Right renal cortex interstitium (tissue), 3 donors: ENCODE measurements around the gene RNU1-1. TPM values are rescaled to one million over a fixed set of nuclear protein-coding genes. Genes with fewer than 3 reads are reported as not detected.
"Not testable (repeated sequence)": the region's sequence is repeated elsewhere in the genome, so short reads cannot be mapped to it uniquely, and the experiment has no call there.

Source experiments
- DNase-seq, 3 donors: peaks; one replicate each; pipeline ENCODE4 v3.0.0-alpha.2; 2013; ENCODE audit warnings: low read depth in 3 of 3, low spot score in 2 of 3
- polyA plus RNA-seq, 3 donors: library from polyadenylated mRNA; unstranded; fragments of 120-200 nt; gene quantifications; one replicate each; pipeline ENCODE4 v1.2.1, GENCODE V29; 2013; ENCODE audit not compliant: insufficient read length in 3 of 3

Gene RNU1-1
- polyA plus RNA-seq, 3 donors, result not detected

DNA sequence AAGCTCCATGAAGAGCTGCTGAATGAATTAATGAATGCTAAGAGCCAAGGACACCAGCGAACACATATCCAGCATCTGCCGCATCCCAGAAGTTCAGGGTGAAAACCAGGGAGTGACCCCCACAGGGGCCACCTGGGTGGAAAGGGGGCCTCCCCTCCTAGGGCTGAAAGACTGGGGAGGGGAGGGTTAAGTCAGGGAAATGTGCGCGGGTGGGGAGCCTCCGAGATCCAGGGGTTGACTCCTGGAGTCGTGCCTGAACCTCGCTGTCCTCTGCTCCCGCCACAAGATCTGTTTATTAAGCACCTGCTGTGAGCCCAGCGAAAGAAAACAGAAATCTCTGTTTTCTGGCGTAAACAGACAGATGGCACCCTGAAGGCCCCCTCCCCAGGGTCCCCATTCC, 16.0 kb downstream of the RNU1-1 start:
- not testable (repeated sequence) for DNase-seq

DNA sequence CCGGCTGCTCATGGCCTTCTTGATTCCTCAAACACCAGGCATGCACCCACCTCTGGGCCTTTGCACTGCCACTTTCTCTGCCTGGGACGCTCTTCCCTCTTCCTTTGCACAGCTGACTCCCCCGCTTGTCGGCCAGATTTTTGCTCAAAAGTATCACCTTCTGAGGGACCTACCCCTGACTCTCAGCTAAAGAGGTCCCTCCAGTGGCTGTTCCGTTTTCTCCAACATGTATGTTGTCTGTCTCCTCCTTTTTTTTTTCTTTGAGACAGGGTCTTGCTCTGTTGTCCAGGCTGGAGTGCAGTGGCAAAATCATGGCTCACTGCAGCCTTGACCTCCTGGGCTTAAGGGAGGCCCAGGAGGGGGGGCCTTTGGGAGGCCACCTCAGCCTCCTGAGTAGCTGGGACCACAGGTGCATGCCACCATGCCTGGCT, 16.6 kb downstream of the RNU1-1 start:
- DNase-seq, result not testable (repeated sequence)

DNA sequence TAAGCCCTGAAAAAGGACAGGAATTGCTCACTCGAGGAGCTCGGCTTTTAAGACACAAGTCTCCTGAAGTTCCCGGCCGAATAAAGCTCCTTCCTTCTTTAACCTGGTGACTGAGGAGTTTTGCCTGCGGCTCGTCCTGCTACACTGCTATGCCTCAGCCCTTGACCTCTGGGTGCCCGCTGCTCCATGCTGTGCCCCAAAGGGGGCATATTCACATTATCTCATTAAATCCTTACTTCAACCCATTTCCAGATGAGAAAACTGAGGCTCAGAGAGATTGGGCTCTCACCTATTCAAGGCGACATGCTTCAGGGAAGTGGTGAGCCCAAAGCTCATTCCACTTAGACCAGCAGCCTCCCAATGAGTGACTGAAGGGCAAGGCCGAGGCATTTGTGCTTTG, 20.4 kb downstream of the RNU1-1 start:
- DNase-seq, result not testable (repeated sequence)

DNA sequence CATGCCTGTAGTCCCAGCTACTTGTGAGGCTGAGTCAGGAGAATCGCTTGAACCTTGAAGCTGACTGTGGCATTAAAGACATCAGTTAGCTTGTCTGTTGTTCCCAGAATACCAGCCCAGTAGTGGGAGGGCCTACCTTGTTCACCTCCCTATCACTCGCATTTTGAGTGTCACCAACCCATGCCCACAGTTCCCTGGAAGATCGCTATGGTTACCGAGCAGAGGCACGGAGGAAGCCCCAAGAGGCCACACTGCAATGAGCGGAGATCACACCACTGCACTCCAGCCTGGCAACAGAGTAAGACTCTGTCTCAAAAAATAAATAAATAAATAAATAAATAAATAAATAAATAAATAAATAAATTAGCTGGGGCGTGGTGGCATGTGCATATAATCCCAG, 21.1 kb downstream of the RNU1-1 start:
- DNase-seq, result not testable (repeated sequence)

DNA sequence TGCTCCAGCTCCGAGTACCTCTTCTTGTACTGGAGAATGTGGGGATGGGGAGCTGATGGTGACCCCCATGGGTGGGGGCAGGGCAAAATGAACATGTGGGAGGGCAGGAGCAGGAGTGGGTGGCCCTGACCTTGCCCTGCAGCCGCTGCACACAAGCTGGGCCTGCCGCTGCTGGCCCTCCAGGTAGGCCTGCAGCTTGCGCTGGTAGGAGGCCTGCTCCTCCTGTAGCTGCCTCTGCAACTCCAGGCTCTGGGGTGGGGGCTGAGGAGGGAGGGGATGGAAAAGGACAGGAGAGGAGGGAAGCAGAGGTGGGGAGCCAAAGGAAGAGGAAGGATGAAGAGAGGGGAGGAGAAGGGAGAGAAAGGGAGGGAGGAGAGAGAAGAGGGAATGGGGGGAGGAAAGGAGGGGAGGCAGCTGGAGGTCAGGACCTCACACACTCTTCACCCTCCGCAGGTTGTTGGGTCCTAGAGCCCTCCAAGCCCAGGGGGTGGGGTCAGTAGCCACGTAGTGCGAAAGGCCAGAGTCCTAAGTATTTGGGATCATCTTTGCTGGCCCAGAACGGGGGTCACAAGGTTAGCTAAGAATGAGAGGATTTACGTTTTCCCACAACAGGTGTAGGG, 22.9 kb downstream of the RNU1-1 start:
- no peak for DNase-seq

- not testable (repeated sequence) for DNase-seq
Measured at GRCh38 chr1:16489195-16489880, 24.7 kb downstream of the RNU1-1 start.

DNA sequence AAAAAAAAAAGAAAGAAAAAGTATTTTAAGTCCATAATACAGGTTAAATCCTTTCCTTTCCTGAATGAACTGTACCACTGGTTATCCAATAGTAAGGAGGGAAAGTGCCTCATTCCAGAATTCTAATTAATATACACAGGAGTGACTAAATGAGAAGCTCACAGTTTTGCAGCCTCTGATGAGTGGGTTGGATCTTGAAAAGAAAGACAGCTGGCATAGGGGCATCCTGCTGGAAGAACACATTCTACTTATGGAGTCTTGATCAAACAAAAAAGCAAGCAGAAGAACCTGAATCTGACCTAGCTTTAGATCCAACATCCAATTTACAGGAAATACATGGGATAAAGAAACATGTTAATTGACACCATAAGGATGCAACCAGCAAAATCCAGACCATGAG, 27.1 kb downstream of the RNU1-1 start:
- not testable (repeated sequence) for DNase-seq

GRCh38 chr1:16486316-16486715, 27.8 kb downstream of the RNU1-1 start:
- not testable (repeated sequence) for DNase-seq

DNA sequence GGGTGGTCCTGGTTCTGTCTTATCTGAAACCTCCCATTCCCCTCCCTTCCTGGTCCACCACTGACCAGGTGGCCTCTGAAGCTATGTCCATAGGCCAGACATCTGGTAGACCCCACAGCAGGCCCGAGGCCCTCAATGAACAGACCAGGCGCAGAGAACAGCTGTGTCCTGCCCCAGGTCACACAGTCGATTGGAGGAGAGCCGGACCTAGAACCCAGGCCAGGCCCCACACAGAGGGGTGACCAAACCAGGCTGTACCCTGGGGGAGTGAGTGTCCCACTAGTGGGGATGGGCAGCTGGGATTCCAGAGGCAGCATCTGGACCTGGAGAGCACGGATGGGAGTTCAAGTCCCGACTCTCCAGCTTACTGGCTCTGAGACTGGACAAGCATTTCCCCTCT, 29.2 kb downstream of the RNU1-1 start:
- DNase-seq, result no peak

- DNase-seq, result no peak
Measured at GRCh38 chr1:16484501-16484835, 29.6 kb downstream of the RNU1-1 start.

- not testable (repeated sequence) for DNase-seq
Measured at GRCh38 chr1:16483639-16484500, 30.2 kb downstream of the RNU1-1 start.

GRCh38 chr1:16483146-16483545, 30.9 kb downstream of the RNU1-1 start:
- not testable (repeated sequence) for DNase-seq

- no peak for DNase-seq
Measured at GRCh38 chr1:16478091-16478490, 36.0 kb downstream of the RNU1-1 start.

DNA sequence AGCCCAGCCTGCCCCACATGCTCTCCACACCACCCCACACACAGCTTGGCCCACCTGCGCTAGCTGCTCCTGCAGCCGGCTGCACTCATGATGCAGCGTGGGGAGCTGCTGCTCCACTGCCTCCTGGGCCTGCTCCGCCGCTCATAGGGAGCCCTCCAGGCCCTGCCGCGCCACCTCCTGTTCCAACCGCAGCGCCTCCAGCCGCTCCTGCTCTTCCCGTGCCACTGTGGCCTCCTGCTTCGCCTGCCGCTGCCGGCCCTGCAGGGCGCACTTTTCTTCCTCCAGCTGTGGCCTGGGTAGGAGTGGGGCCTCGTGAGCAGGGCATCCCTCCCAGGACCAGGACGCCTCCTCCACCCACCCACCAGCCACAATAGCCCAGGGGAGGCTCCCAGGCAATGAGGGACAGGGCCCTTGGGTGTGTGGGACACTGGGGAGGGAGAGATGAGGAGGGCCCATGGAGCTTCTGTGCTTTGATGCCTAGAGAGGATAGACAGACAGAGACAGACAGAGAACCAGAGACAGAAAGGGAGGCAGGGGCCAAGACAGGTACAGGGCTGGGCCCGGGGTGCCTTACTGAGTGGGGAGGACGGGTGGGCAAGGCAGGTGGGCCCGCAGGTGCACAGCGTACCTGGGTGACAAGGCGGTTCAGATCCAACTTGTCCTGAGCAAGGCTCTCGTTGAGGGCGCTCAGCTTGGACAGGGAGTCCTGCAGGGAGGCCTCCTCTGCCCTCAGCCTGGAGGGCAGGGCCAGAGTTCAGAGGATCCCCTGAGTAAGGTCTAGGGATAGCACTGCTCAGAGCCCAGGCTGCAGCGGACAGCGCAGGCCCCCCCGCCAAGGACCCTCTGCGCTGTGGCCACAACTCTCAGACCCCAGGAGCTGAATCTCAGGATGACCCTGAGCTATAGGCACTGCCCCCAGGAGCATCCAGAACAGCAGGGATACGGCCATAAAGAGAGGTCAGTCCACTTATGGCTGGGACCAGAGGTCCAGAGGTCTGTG, 38.0 kb downstream of the RNU1-1 start:
- DNase-seq, result not testable (repeated sequence)

- not testable (repeated sequence) for DNase-seq
Measured at GRCh38 chr1:16474891-16475290, 39.2 kb downstream of the RNU1-1 start.

- DNase-seq, result no peak
Measured at GRCh38 chr1:16474166-16474800, 39.8 kb downstream of the RNU1-1 start.

DNA sequence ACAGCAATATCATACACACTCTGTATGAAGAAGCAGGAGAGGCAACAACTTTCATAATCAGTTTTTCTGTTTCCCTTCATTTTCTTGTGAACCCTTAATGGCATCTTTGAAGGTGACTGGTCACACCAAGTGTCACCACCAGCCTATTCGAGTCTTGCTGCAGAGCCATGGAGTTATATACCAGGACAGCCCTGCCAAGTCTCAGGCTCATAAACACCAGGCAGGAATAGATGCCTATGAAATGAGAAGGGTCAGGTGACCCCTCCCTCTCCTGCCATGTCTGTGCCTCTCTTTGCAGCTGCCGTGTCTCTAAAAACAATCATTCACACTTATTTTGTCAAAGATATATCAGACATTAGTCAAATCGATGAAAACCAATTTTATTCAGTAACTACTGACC, 45.5 kb downstream of the RNU1-1 start:
- no peak for DNase-seq

DNA sequence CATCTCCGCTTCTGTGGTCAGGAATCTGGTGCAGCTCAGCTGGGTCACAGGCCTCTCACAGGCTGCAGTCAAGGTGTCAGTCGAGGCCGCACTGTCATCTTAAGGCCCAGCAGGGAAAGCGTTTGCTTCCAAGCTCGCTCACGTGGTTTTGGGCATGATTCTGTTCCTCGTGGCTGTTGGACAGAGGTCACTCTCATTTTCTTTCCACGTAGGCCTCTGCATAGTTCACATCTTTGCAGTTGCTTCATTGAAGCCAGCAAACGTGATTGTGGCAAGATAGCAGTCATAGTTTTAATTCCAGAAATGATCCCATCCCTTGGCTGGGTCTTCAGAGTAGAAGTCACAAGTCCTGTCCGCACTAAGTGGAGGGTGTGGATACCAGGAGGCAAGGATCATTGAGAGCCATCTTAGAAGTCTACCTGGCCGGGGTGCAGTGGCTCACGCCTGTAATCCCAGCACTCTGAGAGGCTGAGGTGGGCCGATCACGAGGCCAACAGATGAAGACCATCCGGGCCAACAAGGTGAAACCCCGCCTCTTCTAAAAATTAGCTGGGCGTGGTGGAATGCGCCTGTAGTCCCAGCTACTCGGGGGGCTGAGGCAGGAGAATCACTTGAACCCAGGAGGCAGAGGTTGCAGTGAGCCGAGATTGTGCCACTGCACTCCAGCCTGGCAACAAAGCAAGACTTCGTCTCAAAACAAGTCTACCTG, 49.0 kb downstream of the RNU1-1 start:
- DNase-seq, result no peak
